Putamen (tissue), 1 donor: ENCODE results near the gene PLXND1.

Experiments used
- DNase-seq: peaks from one replicate; pipeline ENCODE4 v3.0.0-alpha.2; 2016; ENCODE audit warnings: low spot score

Gene PLXND1

GRCh38 chr3:129561619-129562248 lies 44.7 kb downstream of the PLXND1 start:
- no peak for DNase-seq

DNA sequence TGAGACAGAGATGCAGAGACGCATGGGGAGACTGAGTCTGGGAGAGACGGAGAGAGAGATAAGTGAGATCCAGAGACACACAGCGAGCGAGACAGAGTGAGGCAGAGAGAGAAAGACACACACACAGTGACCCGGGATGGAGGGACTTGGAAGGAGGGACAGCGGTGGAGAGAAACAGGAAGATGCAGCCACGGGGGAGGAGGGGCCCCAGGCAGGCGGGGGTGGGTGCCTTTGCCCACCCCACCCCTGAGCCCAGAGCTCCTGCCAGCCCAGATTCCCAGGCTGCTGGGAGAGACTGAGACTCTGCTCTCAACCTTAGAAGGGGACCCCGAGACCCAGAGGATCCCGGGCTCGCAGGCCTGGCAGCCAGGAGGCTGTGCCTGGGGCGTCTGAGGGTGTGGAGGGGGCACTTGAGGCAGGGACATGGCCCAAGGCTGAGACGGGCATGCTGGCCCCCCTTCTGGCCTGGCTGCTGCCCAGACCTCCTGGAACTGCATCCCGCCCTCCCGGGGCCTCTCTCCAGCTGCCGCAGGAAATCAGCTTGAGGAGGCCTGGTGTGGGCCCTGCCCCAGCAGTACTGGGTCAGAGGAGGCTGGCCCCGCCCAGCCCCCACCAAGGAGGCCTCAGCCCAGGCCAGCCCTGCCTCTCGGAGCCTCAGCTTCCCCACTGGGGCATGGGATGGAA lies 45.4 kb downstream of the PLXND1 start:
- DNase-seq: peak; percentile 39

DNA sequence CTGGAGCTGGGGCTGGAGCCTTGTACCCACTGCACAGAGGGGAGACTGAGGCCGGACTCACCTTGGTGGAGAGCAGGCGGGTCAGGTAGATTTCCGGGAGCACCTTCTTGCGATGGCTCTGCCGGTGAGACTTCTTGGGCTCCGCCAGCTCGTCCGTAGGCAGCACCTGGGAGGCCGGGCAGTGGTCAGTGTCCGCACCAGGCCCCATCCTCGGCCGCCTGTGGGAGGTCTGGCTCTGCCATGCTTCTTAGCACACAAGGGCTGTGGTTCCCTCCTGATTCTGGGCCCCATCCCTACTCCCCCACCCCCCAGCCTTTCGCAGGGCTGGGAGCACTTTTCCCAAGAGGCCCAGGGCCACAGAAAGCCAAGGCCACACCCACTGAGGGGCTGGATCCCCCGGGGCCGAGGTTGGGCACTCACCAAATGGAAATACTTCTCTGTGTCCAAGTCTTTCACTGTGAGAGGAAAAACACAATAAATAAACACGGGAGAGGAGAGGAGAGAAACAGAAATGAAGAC lies 46.1 kb downstream of the PLXND1 start:
- DNase-seq: no peak

- no peak for DNase-seq
These were observed 46.9 kb downstream of the PLXND1 start for GRCh38 chr3:129559565-129560079.

GRCh38 chr3:129558772-129559564 lies 47.5 kb downstream of the PLXND1 start:
- no peak for DNase-seq

DNA sequence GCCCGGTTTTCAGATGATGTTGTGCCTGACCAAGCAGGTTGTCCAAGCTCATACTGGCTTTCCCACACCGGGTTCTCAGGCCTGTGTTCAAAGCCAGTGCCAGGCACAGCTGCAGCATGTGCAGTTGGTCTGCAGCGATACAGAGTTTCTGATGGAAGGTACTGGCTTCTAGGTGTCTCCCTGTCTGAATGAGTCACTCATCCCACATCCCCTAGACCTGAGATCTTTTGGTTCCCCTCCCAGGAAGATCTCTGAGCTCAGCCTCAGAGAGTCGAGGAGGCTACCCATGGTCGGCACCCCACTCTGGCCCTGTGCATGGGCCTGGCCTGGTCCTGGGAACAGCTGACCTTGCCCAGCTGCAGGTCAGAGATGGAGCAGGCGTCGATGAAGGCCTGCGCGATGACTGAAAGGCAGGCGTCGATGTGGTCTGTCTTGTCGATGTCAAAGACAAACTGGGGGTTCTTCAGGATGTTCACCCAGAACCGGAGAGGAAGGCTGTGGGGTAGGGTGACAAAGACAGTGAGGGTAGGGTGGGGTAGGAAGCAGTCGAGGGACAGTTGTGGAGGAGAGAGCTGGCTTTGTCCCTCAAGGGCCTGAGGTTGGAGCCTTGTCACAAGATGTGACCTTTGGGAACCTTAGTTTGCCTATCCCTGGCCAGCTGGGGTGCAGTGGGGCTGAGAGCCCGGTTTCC lies 48.2 kb downstream of the PLXND1 start:
- DNase-seq: no peak

- DNase-seq: no peak
These were observed 49.0 kb downstream of the PLXND1 start for GRCh38 chr3:129557548-129557894.

DNA sequence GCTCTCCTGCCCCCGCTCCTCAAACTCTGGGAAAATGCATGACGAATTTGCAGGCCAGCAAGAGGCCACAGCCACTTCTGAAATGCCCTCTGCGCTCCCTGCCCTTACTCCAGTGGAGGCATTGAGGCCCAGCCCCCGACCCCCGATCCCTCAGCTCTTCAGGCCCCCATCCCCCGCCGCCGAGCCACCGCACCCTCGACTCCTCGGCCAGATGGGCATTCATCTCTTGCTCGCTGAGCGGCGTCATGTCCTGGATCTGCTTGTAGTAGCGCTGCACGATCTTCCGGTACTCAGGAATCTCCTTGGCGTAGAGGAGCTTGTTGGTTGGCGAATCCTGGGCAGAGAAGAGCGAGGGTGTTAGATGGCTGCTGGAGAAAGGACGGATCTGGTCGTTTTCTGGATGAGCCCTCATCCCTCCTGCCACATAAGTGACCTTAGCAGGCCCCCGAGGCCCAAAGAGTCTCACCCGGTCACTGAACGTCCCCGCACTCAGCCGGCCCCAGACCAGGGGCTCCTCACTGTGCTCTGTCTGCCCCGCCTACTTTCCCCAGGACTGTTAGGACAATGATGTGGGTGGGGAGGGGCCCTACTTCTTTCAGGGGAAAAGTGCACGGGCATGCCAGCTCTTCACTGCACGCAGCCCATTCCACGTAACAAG lies 49.5 kb downstream of the PLXND1 start:
- DNase-seq: no peak

GRCh38 chr3:129556358-129556695 lies 50.1 kb downstream of the PLXND1 start:
- no peak for DNase-seq

GRCh38 chr3:129555616-129556357 lies 50.7 kb downstream of the PLXND1 start:
- no peak for DNase-seq

- no peak for DNase-seq
These were observed 51.3 kb downstream of the PLXND1 start for GRCh38 chr3:129555153-129555550.

DNA sequence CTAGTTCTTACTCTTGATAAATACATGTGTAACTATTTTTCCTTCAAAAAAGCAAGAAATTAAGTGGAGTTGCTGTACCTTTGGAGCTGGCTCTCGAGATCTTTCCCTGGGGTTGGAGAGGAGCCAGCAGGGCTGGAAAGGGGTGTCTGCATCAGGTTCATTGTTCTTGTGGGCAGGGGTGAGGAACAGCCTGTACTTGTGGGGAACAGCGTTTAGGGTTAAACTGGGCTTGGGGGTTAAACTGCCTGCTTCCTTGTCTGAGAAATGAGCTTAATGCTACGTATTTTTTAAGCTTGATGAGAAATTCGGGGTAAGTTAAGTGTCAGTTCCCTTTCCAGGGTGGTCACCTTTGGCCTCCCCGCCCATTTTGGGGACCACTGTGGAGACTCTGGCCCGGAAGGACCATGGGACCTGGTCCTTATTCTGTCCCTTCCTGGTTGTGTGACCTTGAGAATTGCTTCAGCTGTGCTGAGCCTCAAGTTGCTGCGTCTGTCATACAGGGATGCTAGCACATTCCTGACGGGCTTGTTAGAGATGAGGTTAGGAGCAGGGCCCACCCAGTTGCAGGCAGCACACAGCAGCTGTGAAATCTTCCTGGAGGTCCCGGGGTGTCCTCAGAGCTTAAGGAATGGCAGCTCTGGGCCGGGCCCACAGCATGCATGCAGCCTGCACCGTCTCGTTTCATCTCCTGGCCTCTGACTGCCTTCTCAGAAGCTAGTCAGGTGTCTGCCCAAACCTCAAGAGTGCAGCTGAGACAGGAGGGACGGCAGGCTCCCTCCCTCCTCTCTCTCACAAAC lies 51.9 kb downstream of the PLXND1 start:
- DNase-seq: no peak

DNA sequence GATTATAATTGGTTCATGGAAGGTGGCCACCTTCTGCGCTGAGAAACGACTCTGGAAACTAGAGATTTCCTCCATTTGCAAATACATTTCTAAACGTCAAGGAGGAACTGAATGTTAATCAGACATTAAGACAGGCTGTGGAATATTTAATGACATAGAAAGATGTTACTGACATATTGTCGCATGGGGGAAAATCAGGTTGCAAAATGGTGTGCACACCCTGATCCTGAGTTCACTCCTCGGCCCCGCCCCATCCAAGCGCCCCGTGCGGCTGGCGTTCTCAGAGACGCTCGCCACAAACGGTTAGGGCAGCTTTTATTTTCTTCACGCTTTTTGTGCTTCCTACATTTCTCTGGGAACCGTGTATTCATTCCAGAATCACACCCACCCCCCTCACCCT lies 52.8 kb downstream of the PLXND1 start:
- no peak for DNase-seq

- no peak for DNase-seq
These were observed 53.3 kb downstream of the PLXND1 start for GRCh38 chr3:129553171-129553570.

- no peak for DNase-seq
These were observed 54.0 kb downstream of the PLXND1 start for GRCh38 chr3:129552287-129553050.

DNA sequence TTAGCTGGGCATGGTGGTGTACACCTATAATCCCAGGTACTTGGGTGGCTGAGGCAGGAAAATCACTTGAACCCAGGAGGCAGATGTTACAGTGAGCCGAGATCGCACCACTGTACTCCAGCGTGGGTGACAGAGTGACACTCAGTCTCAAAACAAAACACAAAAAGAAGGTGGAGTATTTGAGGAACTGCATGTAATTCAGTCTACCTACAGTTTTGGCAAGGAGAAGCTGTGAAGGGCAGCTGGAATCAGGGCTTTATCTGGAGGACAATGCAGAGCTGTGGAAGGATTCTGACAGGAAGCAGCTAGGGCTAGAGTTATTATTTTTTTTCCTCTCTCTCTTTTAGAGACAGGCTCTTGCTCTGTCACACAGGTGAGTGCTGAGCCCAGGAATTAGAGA lies 56.7 kb downstream of the PLXND1 start:
- DNase-seq: no peak

DNA sequence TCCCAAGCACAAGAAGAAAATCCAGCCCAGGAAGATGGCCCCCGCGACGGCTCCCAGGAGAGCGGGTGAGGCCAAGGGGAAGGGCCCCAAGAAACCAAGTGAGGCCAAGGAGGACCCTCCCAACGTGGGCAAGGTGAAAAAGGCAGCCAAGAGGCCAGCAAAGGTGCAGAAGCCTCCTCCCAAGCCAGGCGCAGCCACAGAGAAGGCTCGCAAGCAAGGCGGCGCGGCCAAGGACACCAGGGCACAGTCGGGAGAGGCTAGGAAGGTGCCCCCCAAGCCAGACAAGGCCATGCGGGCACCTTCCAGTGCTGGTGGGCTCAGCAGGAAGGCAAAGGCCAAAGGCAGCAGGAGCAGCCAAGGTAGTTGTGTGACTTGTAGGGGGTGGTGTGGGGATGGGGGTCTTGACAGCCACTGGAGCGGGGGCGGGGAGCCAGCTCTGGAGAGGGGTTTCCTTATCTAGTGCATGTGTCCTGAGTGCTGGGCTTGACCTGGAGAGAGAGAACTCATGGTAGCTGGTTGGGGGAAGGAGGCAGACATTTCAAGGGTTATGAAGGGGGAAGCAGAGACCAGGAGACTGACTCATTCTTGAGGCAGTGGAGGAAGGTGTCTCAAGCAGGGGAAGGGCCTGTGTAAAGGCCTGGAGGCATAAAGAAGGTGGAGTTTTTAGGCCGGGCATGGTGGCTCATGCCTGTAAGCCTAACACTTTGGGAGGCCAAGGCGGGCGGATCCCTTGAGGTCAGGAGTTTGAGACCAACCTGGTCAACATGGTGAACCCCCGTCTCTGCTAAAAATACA lies 57.3 kb downstream of the PLXND1 start:
- DNase-seq: no peak

GRCh38 chr3:129548104-129548965 lies 58.1 kb downstream of the PLXND1 start:
- no peak for DNase-seq
